Motor neuron (in vitro differentiated cells): ENCODE data around the gene SULT1A3. TPM values are rescaled to one million over a fixed set of nuclear protein-coding genes. Genes with fewer than 3 reads are reported as not detected.

Experiments
- total RNA-seq, 8 experiments: library from RNA; unstranded; fragments of 300-600 nt; gene quantifications; 2 replicates each; pipeline versions ENCODE4 v1.2.3 to v1.2.4, GENCODE V29; 2022

The SULT1A3 gene
- total RNA-seq, 8 experiments from 2014 or later: 4.6 to 21.6 (median 9.3) TPM

Other genes starting within 250 kb of the SULT1A3 start
- gene TMEM219, start 237.2 kb upstream of the SULT1A3 start, total RNA-seq: 10 to 100 TPM; 34.4 to 77.6 (median 56.2) TPM
- gene TAOK2, start 225.4 kb upstream of the SULT1A3 start, total RNA-seq: 10 to 100 TPM; 27.0 to 54.4 (median 38.6) TPM
- 10 to 100 TPM in 7 of 8 experiments, 1 to 10 TPM in 1; 7.9 to 30.4 (median 16.9) TPM for gene HIRIP3, start 203.6 kb upstream of the SULT1A3 start, total RNA-seq
- gene INO80E, start 203.0 kb upstream of the SULT1A3 start, total RNA-seq: 10 to 100 TPM; 31.9 to 61.2 (median 54.2) TPM
- gene DOC2A, start 188.2 kb upstream of the SULT1A3 start, total RNA-seq: 1 to 10 TPM in 7 of 8 experiments, under 1 TPM in 1; 0.31 to 8.1 (median 4.0) TPM
- under 1 TPM in 5 of 8 experiments, not detected in 3; 0.43 to 0.90 (median 0.52) TPM for gene C16orf92, start 176.1 kb upstream of the SULT1A3 start, total RNA-seq
- 10 to 100 TPM in 4 of 8 experiments, 1 to 10 TPM in 2, under 1 TPM in 2; 0.56 to 27.1 (median 10.3) TPM for gene TLCD3B, start 168.0 kb upstream of the SULT1A3 start, total RNA-seq
- 1,000 to 10,000 TPM in 6 of 8 experiments, 100 to 1,000 TPM in 2; 475 to 1,633 (median 1,146) TPM for gene ALDOA, start 133.5 kb upstream of the SULT1A3 start, total RNA-seq
- gene PPP4C, start 123.3 kb upstream of the SULT1A3 start, total RNA-seq: 10 to 100 TPM; 40.1 to 83.7 (median 62.7) TPM
- 1 to 10 TPM in 2 of 8 experiments, under 1 TPM in 6; 0.25 to 1.6 (median 0.63) TPM for gene TBX6, start 107.3 kb upstream of the SULT1A3 start, total RNA-seq
- 10 to 100 TPM; 19.9 to 62.2 (median 35.8) TPM for gene YPEL3, start 103.0 kb upstream of the SULT1A3 start, total RNA-seq
- 1 to 10 TPM; 1.1 to 3.0 (median 2.1) TPM for gene GDPD3, start 85.7 kb upstream of the SULT1A3 start, total RNA-seq
- 10 to 100 TPM; 16.1 to 56.6 (median 31.8) TPM for gene MAPK3, start 76.0 kb upstream of the SULT1A3 start, total RNA-seq
- gene CORO1A, start 15.7 kb upstream of the SULT1A3 start, total RNA-seq: 10 to 100 TPM in 4 of 8 experiments, 1 to 10 TPM in 4; 1.3 to 19.9 (median 9.9) TPM
- 100 to 1,000 TPM in 7 of 8 experiments, 10 to 100 TPM in 1; 80.6 to 216 (median 144) TPM for gene BOLA2B, start 5.6 kb upstream of the SULT1A3 start, total RNA-seq
- 10 to 100 TPM in 6 of 8 experiments, 1 to 10 TPM in 2; 6.0 to 28.0 (median 14.3) TPM for gene SLX1A, start 5.4 kb upstream of the SULT1A3 start, total RNA-seq
- gene NPIPB13, start 49.2 kb downstream of the SULT1A3 start, total RNA-seq: 1 to 10 TPM in 7 of 8 experiments, under 1 TPM in 1; 0.92 to 9.5 (median 1.9) TPM
- gene CD2BP2, start 156.1 kb downstream of the SULT1A3 start, total RNA-seq: 10 to 100 TPM; 36.3 to 60.7 (median 44.6) TPM
- 10 to 100 TPM; 15.4 to 32.3 (median 21.5) TPM for gene TBC1D10B, start 171.2 kb downstream of the SULT1A3 start, total RNA-seq
- gene MYL11, start 175.5 kb downstream of the SULT1A3 start, total RNA-seq: 1 to 10 TPM in 3 of 8 experiments, not detected in 5; 1.1 to 7.5 (median 3.0) TPM
- gene SEPTIN1, start 183.3 kb downstream of the SULT1A3 start, total RNA-seq: 1 to 10 TPM; 1.8 to 8.3 (median 4.1) TPM
- gene ZNF48, start 196.2 kb downstream of the SULT1A3 start, total RNA-seq: 10 to 100 TPM in 5 of 8 experiments, 1 to 10 TPM in 3; 2.2 to 49.5 (median 18.4) TPM
- gene ZNF771, start 208.4 kb downstream of the SULT1A3 start, total RNA-seq: 1 to 10 TPM; 1.6 to 6.9 (median 3.7) TPM
- gene DCTPP1, start 230.8 kb downstream of the SULT1A3 start, total RNA-seq: 10 to 100 TPM; 16.4 to 50.9 (median 26.7) TPM
- gene SEPHS2, start 246.6 kb downstream of the SULT1A3 start, total RNA-seq: 10 to 100 TPM in 7 of 8 experiments, 1 to 10 TPM in 1; 8.3 to 38.0 (median 17.5) TPM